HG03135 (cell line): ENCODE measurements around the gene DGKQ.

Experiments used
- ATAC-seq: cut with Tn5 transposase; IDR thresholded peaks from one replicate; pipeline ENCODE4 v1.9.1; 2021; ENCODE audit warnings: mild to moderate bottlenecking, moderate library complexity; ENCODE audit not compliant: unreplicated experiment

DGKQ gene

GRCh38 chr4:963276-964225 lies 9.8 kb downstream of the DGKQ start:
- no peak for ATAC-seq

- no peak for ATAC-seq
Observed at GRCh38 chr4:962231-963208, 10.8 kb downstream of the DGKQ start.

GRCh38 chr4:961351-962230 lies 11.8 kb downstream of the DGKQ start:
- ATAC-seq, result no peak

DNA sequence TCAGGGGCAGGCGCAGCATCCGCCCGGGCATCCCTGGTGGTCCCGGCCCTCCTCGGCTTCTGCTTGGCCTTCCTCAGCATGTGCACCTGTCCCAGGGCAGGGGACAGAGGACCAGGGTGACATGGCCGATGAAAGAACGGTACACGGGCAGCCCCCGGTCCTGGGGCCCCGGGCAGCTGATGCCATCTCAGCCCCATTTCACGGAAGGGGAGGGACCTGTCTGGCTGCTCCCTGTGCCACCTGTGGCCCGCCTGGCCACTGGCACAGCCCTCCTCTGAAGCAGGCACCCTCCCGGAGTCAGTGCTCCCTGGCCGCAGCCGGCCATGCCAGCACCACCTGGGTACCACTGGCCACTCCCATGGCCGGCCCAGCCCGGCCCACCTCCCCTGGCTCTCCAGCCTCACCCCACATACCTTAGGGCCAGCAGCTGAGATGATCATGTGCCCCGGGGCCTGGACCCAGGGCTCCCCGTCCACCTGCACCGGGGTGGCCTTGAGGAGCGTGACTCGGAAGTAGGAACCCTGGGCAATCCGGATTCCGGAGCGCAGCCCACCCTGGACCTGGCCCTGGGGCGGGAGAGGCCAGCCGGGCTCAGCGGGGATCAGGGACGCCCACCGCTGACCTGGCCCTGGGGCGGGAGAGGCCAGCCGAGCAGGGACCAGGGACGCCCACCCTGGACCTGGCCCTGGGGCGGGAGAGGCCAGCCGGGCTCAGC lies 12.6 kb downstream of the DGKQ start:
- no peak for ATAC-seq

- no peak for ATAC-seq
Observed at GRCh38 chr4:960140-960635, 13.2 kb downstream of the DGKQ start.

DNA sequence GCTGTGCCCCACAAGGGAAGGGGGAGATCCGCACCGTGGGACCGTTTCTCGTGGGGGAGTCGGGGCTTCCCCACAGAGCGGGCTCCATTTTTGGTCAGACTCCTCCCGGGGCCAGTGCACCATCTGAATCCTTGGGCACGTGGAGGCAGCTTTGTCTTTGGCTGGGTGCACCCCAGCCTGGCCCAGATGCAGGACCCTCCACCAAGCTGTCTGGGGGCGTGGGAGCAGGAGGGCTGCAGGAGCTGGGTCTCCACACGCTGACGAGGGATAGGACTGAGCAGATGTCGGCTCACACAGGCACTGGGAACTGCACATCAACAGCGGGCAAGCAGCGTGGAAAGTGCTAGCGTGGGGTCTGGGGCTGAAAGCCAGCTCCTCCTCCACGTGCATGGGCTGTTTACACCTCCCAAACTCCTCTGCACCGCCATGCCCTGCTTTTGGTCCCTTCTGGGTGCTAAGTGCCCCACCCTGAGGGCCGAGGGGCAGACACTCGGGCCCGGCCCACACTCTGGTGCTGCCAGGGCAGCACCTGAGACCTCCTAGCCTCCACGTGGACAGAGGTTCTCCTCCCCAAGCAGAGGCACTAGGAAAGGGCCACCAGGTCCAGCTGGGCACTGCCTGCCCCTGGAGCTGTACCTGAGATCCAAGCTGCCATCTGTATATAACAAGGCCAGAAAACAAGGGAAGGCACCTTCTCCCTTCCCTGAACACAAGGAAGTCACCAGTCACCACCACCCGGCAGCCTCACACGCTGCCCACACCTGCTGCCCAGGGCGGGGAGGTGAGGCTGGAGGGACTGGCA lies 13.8 kb downstream of the DGKQ start:
- no peak for ATAC-seq

DNA sequence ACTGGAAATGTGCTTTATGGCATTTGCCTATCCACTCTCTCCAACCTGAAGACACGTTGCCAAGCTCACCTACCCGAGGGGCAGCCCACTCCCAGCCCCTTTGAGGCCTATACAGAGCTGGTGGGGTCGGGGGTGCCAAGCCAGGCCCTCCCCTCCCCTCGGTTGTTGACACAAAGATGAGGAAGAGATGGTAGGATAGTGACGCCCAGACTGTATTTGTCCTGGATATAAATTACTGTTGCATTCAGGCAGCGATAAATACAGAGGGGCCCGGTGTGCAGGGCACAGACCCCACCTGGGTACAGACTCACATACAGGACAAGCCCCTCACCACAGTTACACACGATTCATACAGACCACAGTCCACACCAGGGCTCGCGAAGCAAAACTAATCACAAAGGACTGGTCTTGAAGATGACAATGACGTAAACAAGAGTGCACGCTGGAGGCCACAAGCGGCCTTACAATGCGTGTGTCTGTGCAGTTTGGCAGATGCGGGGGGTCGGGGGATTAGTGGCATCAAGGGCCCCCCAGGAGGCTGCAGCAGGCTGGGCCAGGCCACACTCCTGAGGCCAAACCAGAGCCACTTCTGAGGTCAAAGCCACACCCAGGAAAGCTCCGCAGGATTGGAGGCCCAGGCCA lies 14.6 kb downstream of the DGKQ start:
- no peak for ATAC-seq

DNA sequence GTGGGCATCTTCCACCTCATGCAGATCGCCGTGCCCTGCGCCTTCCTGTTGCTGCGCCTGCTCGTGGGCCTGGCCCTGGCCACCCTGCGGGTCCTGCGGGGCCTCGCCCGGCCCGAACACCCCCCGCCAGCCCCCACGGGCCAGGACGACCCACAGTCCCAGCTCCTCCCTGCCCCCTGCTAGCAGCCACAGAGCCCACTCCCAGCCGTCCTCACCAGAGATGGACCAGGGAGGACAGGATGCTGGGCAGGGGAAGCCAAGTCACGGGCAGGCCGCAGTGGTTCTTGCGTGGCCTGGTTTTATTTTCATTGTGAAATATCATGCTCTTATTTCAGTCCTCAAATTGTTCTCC lies 15.1 kb downstream of the DGKQ start:
- ATAC-seq, result no peak

- ATAC-seq, result no peak
Observed at GRCh38 chr4:957581-958313, 15.6 kb downstream of the DGKQ start.

GRCh38 chr4:957231-957580 lies 16.2 kb downstream of the DGKQ start:
- no peak for ATAC-seq

GRCh38 chr4:956531-957230 lies 16.7 kb downstream of the DGKQ start:
- no peak for ATAC-seq

DNA sequence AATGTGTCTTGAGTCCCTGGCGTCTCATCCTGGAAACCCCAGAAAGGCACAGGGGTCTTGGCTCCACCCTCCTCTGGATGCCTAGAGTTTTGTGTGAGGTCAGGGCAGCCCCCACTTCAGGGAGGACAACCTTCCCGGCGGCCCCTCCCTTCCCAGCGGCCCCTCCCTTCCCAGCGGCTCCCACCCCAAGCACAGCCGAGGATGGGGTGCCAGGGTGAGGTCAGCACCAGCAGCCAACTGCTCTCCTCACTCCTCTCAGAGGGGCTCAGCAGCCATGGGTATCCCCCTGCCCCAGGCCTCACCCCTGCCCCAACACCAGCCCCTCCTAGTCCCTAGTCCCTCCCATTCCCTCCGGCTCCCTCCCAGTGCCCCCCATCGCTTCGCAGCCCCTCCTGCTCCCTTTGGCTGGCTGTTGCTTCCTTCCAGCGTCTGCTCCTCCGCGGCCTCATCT lies 17.4 kb downstream of the DGKQ start:
- no peak for ATAC-seq

- ATAC-seq, result no peak
Observed at GRCh38 chr4:955161-955921, 18.0 kb downstream of the DGKQ start.

- no peak for ATAC-seq
Observed at GRCh38 chr4:954211-955020, 19.0 kb downstream of the DGKQ start.

- no peak for ATAC-seq
Observed at GRCh38 chr4:953574-953915, 19.8 kb downstream of the DGKQ start.
